ENCODE results near the gene CSNK1G1. TPM values are rescaled to one million over a fixed set of nuclear protein-coding genes. Genes with fewer than 3 reads are reported as not detected.

The CSNK1G1 gene
- total and polyA plus RNA-seq, 2 of the 8 experiments (the other 6 are each of a cell fraction or from before 2014, with no cell fraction given): 6.0 to 12.9 TPM

DNA sequence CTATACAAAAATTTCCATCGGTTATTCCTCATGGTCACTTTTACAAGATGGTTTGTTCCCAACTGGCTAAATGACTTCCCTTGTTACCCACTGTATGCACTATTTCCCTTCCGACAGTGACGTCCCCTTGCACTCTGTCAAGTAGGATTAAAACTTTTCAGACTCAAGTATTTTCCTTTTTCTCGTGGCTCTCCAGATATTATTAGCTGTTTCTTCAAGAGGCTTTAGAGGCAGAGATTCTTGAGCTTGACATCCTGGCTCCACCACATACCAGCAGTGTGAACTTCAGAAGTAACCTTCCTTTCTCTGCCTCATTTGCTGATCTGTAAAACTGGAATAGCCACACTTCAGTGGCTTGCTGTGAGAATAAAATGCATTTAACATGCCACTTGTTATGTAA lies 14.0 kb downstream of the CSNK1G1 start:
- Histone ChIP-seq H3K27me3 (replicated peaks in 1 of 4; ENCODE audit: control insufficient read depth in 3 of 4, extremely low read depth in 1 of 4, insufficient read depth in 3 of 4, low read length in 3 of 4) (no peaks in the 10 kb centered on the region), H3K23me2 (ENCODE audit: low read depth, low read length) (no peaks in the 10 kb centered on the region), H2BK20ac (ENCODE audit: low read length) (no peak overlapping the region), H2BK120ac (replicated peaks; ENCODE audit: low read depth, low read length) (no peak overlapping the region), H2BK5ac (ENCODE audit: low read depth, low read length) (no peak overlapping the region), H3K9me3 (ENCODE audit: insufficient read depth in 2 of 2, low read depth in 1 of 2, low read length in 1 of 2) (no peaks in the 10 kb centered on the region), H4K20me1 (replicated peaks in 1 of 2; ENCODE audit: control insufficient read depth in 1 of 2, insufficient read depth in 2 of 2, low read length in 2 of 2) (no peaks in the 10 kb centered on the region), H4K5ac (ENCODE audit: insufficient read length, low read depth, low read length) (no peak overlapping the region), H3K9ac (replicated peaks in 1 of 4; ENCODE audit: extremely low read depth in 1 of 4, low read depth in 3 of 4, low read length in 3 of 4) (no peak overlapping the region), H4K8ac (ENCODE audit: extremely low read depth, insufficient read depth, low read length) (no peak overlapping the region), H3K56ac (replicated peaks; ENCODE audit: insufficient read length, low read depth, low read length) (no peak overlapping the region), H3K14ac (ENCODE audit: insufficient read length) (no peak overlapping the region), H3K79me2 (ENCODE audit: control insufficient read depth in 1 of 2, insufficient read depth in 2 of 2, low read length in 2 of 2) (peaks cover 0 to 24% of the 10 kb centered on the region in 2 experiments; a peak in 2 of 4 replicates), H3K27ac (ENCODE audit: low read depth, low read length) (no peak overlapping the region), H2AK5ac (ENCODE audit: low read depth, low read length) (no peak overlapping the region), H3K4me3 (ENCODE audit: extremely low read depth in 1 of 4, insufficient read depth in 2 of 4, low read depth in 3 of 4, low read length in 4 of 4) (no peak overlapping the region), H2AFZ (ENCODE audit: low read length) (no peak overlapping the region), H3K79me1 (ENCODE audit: low read depth, low read length) (no peaks in the 10 kb centered on the region), H3K4me2 (ENCODE audit: insufficient read depth in 1 of 2, low read depth in 2 of 2, low read length in 2 of 2) (no peak overlapping the region), H3K4me1 (replicated peaks in 1 of 4; ENCODE audit: control insufficient read depth in 3 of 4, insufficient read depth in 4 of 4, low read length in 3 of 4) (peaks cover 0 to 4% (median 0%) of the 10 kb centered on the region in 4 experiments; a peak in 2 of 7 replicates), H3K36me3 (ENCODE audit: control insufficient read depth in 2 of 4, insufficient read depth in 4 of 4, low read length in 3 of 4) (no peaks in the 10 kb centered on the region), H3K4ac (replicated peaks; ENCODE audit: insufficient read length, low read depth, low read length) (no peak overlapping the region), H4K91ac (replicated peaks; ENCODE audit: insufficient read length, low read length) (no peak overlapping the region), H2BK15ac (ENCODE audit: low read length) (no peak overlapping the region), H2BK12ac (ENCODE audit: low read depth, low read length) (no peak overlapping the region), H3K23ac (ENCODE audit: insufficient read length) (no peak overlapping the region), H3K18ac (ENCODE audit: extremely low read depth, low read length) (no peak overlapping the region)
- 94% methylated on average over 4 of the region's 4 CpGs; no CpG with 5 or more reads in 1 of the 2 experiments for WGBS, 2 experiments (ENCODE audit: extremely low coverage in 1 of 2, insufficient coverage in 1 of 2, insufficient read length in 1 of 2, insufficient replicate concordance in 2 of 2, low coverage in 1 of 2, low lambda C conversion rate in 2 of 2, missing lambda C conversion rate in 1 of 2)
- no peak for FAIRE-seq
- DNase-seq (ENCODE audit: low read depth in 1 of 2, low spot score in 2 of 2): no peak
- POLR2A ChIA-PET (ENCODE audit: partially characterized antibody): interaction anchor here (1.0 to 1.6 kb wide), 3 partner anchors 14 to 248 kb away, joined by 3 read pairs; partner anchors contain the start of genes CIAO2A, CSNK1G1 and TRIP4
- CTCF ChIA-PET (ENCODE audit: partially characterized antibody): interaction anchor here (2.0 kb wide), 1 partner anchor 10 kb away, joined by 9 read pairs; no protein-coding TSS in a partner anchor
- TF ChIP-seq TCF12 (IDR thresholded peaks at IDR 0.05; ENCODE audit: low read depth, low read length) (no peak), BCL11A (IDR thresholded peaks at IDR 0.05; ENCODE audit: low read depth in 2 of 2, low read length in 2 of 2) (no peak), GABPA (IDR thresholded peaks at IDR 0.05; ENCODE audit: borderline replicate concordance, insufficient read depth, low read length) (no peak), RFX5 (IDR thresholded peaks at IDR 0.05; ENCODE audit: borderline replicate concordance, low read depth, low read length) (no peak), POLR2A (IDR thresholded peaks at IDR 0.05; ENCODE audit: control extremely low read depth in 1 of 2, low read depth in 2 of 2, low read length in 2 of 2) (no peak), CTBP2 (IDR thresholded peaks at IDR 0.05; ENCODE audit: borderline replicate concordance, insufficient read depth, insufficient read length, low read length) (no peak), TBP (IDR thresholded peaks at IDR 0.05; ENCODE audit: low read depth, low read length) (no peak), POLR2AphosphoS5 (IDR thresholded peaks at IDR 0.05; ENCODE audit: low read depth, low read length) (no peak), RBBP5 (IDR thresholded peaks at IDR 0.05; ENCODE audit: borderline replicate concordance, low read depth, low read length) (no peak), KDM1A (IDR thresholded peaks at IDR 0.05; ENCODE audit: borderline replicate concordance, low read length) (no peak), POU5F1 (IDR thresholded peaks at IDR 0.05; ENCODE audit: low read depth, low read length) (no peak), SAP30 (IDR thresholded peaks at IDR 0.05; ENCODE audit: insufficient read depth, insufficient replicate concordance, low read length) (no peak), BACH1 (IDR thresholded peaks at IDR 0.05; ENCODE audit: low read length) (no peak)
- TF ChIP-seq, protein P1, sequence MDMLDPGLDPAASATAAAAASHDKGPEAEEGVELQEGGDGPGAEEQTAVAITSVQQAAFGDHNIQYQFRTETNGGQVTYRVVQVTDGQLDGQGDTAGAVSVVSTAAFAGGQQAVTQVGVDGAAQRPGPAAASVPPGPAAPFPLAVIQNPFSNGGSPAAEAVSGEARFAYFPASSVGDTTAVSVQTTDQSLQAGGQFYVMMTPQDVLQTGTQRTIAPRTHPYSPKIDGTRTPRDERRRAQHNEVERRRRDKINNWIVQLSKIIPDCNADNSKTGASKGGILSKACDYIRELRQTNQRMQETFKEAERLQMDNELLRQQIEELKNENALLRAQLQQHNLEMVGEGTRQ (IDR thresholded peaks at IDR 0.05; ENCODE audit: low read length): no peak
